GM13977 (cell line): ENCODE results near the gene ZNF688.

Experiments used
- DNase-seq: peaks from one replicate; pipeline ENCODE4 v3.0.0; 2012; ENCODE audit warnings: low spot score
- in situ Hi-C: fragments of 300-500 bp; cut with MboI; formaldehyde crosslinking; loops from one replicate; pipeline ENCODE4 v1.12.0; 2022; ENCODE audit warnings: low sequenced_read_pairs, low pct_unique_long_range_greater_than_20kb, mixed read lengths, inconsistent platforms; ENCODE audit not compliant: unreplicated experiment
- TF ChIP-seq, protein P1 (sequence below): IDR thresholded peaks from 2 replicates; pipeline ENCODE4 v1.5.1; 2012; ENCODE audit warnings: mild to moderate bottlenecking, control low read depth; ENCODE audit not compliant: insufficient read depth; ENCODE audit errors: extremely low read depth, missing control alignments

ZNF688 gene

GRCh38 chr16:30565984-30566383 is 5.5 kb downstream of the ZNF688 start:
- TF ChIP-seq, protein P1, sequence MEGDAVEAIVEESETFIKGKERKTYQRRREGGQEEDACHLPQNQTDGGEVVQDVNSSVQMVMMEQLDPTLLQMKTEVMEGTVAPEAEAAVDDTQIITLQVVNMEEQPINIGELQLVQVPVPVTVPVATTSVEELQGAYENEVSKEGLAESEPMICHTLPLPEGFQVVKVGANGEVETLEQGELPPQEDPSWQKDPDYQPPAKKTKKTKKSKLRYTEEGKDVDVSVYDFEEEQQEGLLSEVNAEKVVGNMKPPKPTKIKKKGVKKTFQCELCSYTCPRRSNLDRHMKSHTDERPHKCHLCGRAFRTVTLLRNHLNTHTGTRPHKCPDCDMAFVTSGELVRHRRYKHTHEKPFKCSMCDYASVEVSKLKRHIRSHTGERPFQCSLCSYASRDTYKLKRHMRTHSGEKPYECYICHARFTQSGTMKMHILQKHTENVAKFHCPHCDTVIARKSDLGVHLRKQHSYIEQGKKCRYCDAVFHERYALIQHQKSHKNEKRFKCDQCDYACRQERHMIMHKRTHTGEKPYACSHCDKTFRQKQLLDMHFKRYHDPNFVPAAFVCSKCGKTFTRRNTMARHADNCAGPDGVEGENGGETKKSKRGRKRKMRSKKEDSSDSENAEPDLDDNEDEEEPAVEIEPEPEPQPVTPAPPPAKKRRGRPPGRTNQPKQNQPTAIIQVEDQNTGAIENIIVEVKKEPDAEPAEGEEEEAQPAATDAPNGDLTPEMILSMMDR = no peak
- in situ Hi-C loops = no loop called here

DNA sequence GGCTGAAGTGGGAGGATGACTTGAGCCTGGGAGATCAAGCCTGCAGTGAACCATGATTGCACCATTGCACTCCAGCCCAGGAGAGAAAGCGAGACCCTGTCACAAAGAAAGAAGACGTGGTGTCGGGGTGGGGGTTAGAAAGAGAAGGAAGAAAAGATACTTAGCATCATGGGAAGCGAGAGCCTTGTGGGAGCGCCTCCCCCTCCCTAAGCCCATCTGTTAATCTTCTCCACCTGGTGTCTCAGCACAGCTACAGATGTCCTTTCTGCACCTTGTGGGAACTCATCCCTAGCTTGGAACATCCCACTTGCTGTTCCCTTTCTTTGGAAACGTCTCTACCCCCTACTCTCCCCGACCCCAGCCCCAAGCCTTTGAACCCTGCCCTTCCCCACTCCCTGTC is 6.0 kb downstream of the ZNF688 start:
- TF ChIP-seq, protein P1 = no peak
- in situ Hi-C loops = no loop called here
- DNase-seq = no peak

More at GRCh38 chr16:30565984-30566383, 5.5 kb downstream of the ZNF688 start:
- DNase-seq = no peak

GRCh38 chr16:30562021-30562420 is 9.5 kb downstream of the ZNF688 start:
- TF ChIP-seq, protein P1 = no peak
- in situ Hi-C loops = no loop called here
- DNase-seq = no peak

GRCh38 chr16:30561089-30561816 is 10.3 kb downstream of the ZNF688 start:
- in situ Hi-C loops = no loop called here

DNA sequence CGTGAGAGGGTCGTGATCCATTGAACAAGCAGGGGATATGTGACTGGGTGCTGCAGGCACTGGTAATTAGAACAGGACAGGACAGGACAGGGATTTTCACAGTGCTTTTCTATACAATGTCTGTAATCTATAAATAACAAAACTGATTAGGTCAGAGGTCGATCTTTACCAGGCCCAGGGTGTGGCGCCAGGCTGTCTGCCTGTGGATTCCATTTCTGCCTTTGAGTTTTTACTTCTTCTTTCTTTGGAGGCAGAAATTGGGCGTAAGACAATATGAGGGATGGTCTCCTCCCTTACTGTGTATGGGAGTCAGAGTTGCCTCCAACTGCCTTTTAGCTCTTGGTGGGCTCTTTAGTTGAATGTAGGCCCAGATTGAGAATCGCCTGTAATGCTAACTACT is 11.8 kb downstream of the ZNF688 start:
- in situ Hi-C loops = no loop called here
- no peak for DNase-seq
- TF ChIP-seq, protein P1 = no peak

More at GRCh38 chr16:30561089-30561816, 10.3 kb downstream of the ZNF688 start:
- DNase-seq = no peak
- TF ChIP-seq, protein P1 = no peak

DNA sequence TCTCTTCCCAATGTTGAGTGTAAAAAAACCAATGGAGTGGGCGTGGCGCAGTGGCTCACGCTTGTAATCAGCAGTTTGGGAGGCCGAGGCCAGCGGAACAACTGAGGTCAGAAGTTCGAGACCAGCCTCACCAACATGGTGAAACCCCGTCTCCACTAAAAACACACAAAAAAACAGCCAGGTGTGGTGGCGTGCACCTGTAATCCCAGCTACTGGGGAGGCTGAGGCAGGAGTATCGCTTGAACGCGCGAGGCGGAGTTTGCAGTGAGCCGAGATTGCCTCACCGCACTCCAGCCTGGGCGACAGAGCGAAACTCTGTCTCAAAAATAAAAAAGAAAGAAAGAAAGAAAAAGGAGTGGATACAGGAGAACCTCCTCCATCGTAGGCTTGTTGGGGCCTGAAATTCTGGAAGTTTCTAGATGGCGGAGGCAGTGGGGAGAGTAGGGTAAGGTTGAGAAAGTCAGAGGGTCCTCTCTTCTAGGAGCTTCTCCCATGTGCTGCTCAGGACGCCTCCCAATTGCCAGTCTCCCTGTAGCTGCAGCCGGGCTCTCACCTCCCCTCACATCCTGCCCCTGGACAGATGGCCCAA is 12.6 kb downstream of the ZNF688 start:
- no peak for DNase-seq
- in situ Hi-C loops = no loop called here
- TF ChIP-seq, protein P1 = no peak
